ENCODE results near the gene OFD1. TPM values are rescaled to one million over a fixed set of nuclear protein-coding genes. Genes with fewer than 3 reads are reported as not detected.

OFD1 gene
- polyA plus RNA-seq, 1 of the 3 experiments (the other 2 are of a cell fraction): 13.4 TPM

- ChIA-PET POLR2A (no interaction called here), CTCF (interaction anchor here (0.8 to 1.6 kb wide), 2 partner anchors 9 to 191 kb away, joined by 3 to 4 read pairs; no protein-coding TSS in a partner anchor)
- Histone ChIP-seq H3K79me2 (ENCODE audit: insufficient read depth) (peaks cover 85% of the 10 kb centered on the region), H3K36me3 (replicated peaks in 1 of 2; ENCODE audit: control insufficient read depth in 1 of 2, insufficient read depth in 2 of 2, low read length in 1 of 2) (no peaks in the 10 kb centered on the region), H3K27me3 (ENCODE audit: insufficient read depth) (no peaks in the 10 kb centered on the region), H3K9ac (no peak overlapping the region), H2AFZ (ENCODE audit: low read depth) (no peak overlapping the region), H3K4me1 (ENCODE audit: control insufficient read depth in 1 of 2, insufficient read depth in 2 of 2, low read depth in 1 of 2, low read length in 1 of 2) (peaks cover 2 to 30% of the 10 kb centered on the region in 2 experiments), H3K9me3 (no peaks in the 10 kb centered on the region), H3K4me2 (no peak overlapping the region), H3K27ac (ENCODE audit: low read depth in 2 of 2, low read length in 1 of 2) (no peak overlapping the region), H3K9me2 (no peaks in the 10 kb centered on the region), H4K20me1 (ENCODE audit: insufficient read depth) (peaks cover 42% of the 10 kb centered on the region), H3K4me3 (ENCODE audit: low read depth in 2 of 2, low read length in 1 of 2) (no peak overlapping the region), H3F3A (replicated peaks; ENCODE audit: insufficient read depth) (no peaks in the 10 kb centered on the region)
- DNase-seq: no peak
- 100% methylated on average over 1 of the region's 1 CpG for WGBS (ENCODE audit: low lambda C conversion rate)
- TF ChIP-seq CHD2 (IDR thresholded peaks at IDR 0.05; ENCODE audit: low read length, partially characterized antibody) (no peak), ELF1 (IDR thresholded peaks at IDR 0.05) (no peak), RXRA (IDR thresholded peaks at IDR 0.05; ENCODE audit: borderline replicate concordance, low read depth) (no peak), JUND (IDR thresholded peaks at IDR 0.05) (no peak), TAF1 (IDR thresholded peaks at IDR 0.05; ENCODE audit: borderline replicate concordance, low read depth, low read length) (no peak), NFIC (IDR thresholded peaks at IDR 0.05; ENCODE audit: borderline replicate concordance) (no peak), TCF12 (IDR thresholded peaks at IDR 0.05) (no peak), FOXJ3 (CRISPR knock-in tag; IDR thresholded peaks at IDR 0.05) (no peak), TEAD4 (IDR thresholded peaks at IDR 0.05; ENCODE audit: borderline replicate concordance, insufficient read depth) (no peak), RAD21 (IDR thresholded peaks at IDR 0.05; ENCODE audit: low read length) (no peak), NRF1 (IDR thresholded peaks at IDR 0.05; ENCODE audit: low read depth, low read length) (no peak), MXI1 (IDR thresholded peaks at IDR 0.05; ENCODE audit: low read depth, low read length) (no peak), IRF3 (IDR thresholded peaks at IDR 0.05; ENCODE audit: low read depth, low read length) (no peak), RFX5 (IDR thresholded peaks at IDR 0.05; ENCODE audit: low read length) (no peak), GABPA (IDR thresholded peaks at IDR 0.05; ENCODE audit: low read depth) (no peak)
Measured at GRCh38 chrX:13697976-13698375, 36.6 kb upstream of the OFD1 start.

GRCh38 chrX:13698432-13698831 lies 36.1 kb upstream of the OFD1 start:
- DNase-seq: no peak
- CTCF ChIA-PET: interaction anchor here (0.8 to 1.6 kb wide), 2 partner anchors 8 to 192 kb away, joined by 3 to 4 read pairs; no protein-coding TSS in a partner anchor
- POLR2A ChIA-PET: no interaction called here

More at GRCh38 chrX:13698432-13698831, 36.1 kb upstream of the OFD1 start:
- H3K9ac ChIP-seq: no peak overlapping the region
- H2AFZ ChIP-seq (ENCODE audit: low read depth): no peak overlapping the region
- no peak overlapping the region for H3K4me2 ChIP-seq
- no peaks in the 10 kb centered on the region for H3K9me2 ChIP-seq
- 96% methylated on average over 1 of the region's 1 CpG for WGBS (ENCODE audit: low lambda C conversion rate)
- TF ChIP-seq REST (IDR thresholded peaks at IDR 0.05; ENCODE audit: low read depth, low read length): no peak
- TF ChIP-seq RCOR1 (IDR thresholded peaks at IDR 0.05; ENCODE audit: low read length): no peak
- no peak for TF ChIP-seq TAF1 (IDR thresholded peaks at IDR 0.05; ENCODE audit: borderline replicate concordance, low read depth, low read length)
- no peak for TF ChIP-seq MXI1 (IDR thresholded peaks at IDR 0.05; ENCODE audit: low read depth, low read length)
- TF ChIP-seq EP300 (IDR thresholded peaks at IDR 0.05; ENCODE audit: borderline replicate concordance in 1 of 2, low read depth in 1 of 2, low read length in 1 of 2): no peak
- no peak for TF ChIP-seq RXRA (IDR thresholded peaks at IDR 0.05; ENCODE audit: borderline replicate concordance, low read depth)
- TF ChIP-seq NFIC (IDR thresholded peaks at IDR 0.05; ENCODE audit: borderline replicate concordance): no peak
- no peak for TF ChIP-seq FOSL2 (IDR thresholded peaks at IDR 0.05; ENCODE audit: borderline replicate concordance, low read depth)
- TF ChIP-seq GATA2 (CRISPR knock-in tag; IDR thresholded peaks at IDR 0.05): no peak
- no peak for TF ChIP-seq EZH2phosphoT487 (IDR thresholded peaks at IDR 0.05; ENCODE audit: borderline replicate concordance, low read depth)
- H3K27ac ChIP-seq (ENCODE audit: low read depth in 2 of 2, low read length in 1 of 2): no peak overlapping the region
- H3F3A ChIP-seq (replicated peaks; ENCODE audit: insufficient read depth): no peaks in the 10 kb centered on the region
- H3K9me3 ChIP-seq: no peaks in the 10 kb centered on the region
- H3K27me3 ChIP-seq (ENCODE audit: insufficient read depth): no peaks in the 10 kb centered on the region
- H4K20me1 ChIP-seq (ENCODE audit: insufficient read depth): peaks cover 42% of the 10 kb centered on the region
- no peak overlapping the region for H3K4me3 ChIP-seq (ENCODE audit: low read depth in 2 of 2, low read length in 1 of 2)
- H3K4me1 ChIP-seq (ENCODE audit: control insufficient read depth in 1 of 2, insufficient read depth in 2 of 2, low read depth in 1 of 2, low read length in 1 of 2): peaks cover 2 to 25% of the 10 kb centered on the region in 2 experiments
- no peaks in the 10 kb centered on the region for H3K36me3 ChIP-seq (replicated peaks in 1 of 2; ENCODE audit: control insufficient read depth in 1 of 2, insufficient read depth in 2 of 2, low read length in 1 of 2)
- H3K79me2 ChIP-seq (ENCODE audit: insufficient read depth): peaks cover 85% of the 10 kb centered on the region
